Activated naive CD8-positive, alpha-beta T cell treated with anti-CD3 and anti-CD28 coated beads, Interleukin-2, amount 10 ng/mL, durations not matched to agents 7 days and 5 days (primary cell): ENCODE results near the gene ATAD1. TPM values are rescaled to one million over a fixed set of nuclear protein-coding genes. Genes with fewer than 3 reads are reported as not detected.

ENCODE experiments used
- ATAC-seq: fragments of 150-1000 bp; cut with Tn5 transposase; one replicate; pipeline ENCODE4 v1.10.0; 2021; ENCODE audit warnings: low read depth, moderate library complexity
- POLR2A ChIA-PET: fragments of 350-600 bp; sonication (Branson Sonifier 250); formaldehyde crosslinking; loops from one replicate; lab custom pipeline; 2021; ENCODE audit warnings: antibody characterized with exemption; lab: Charles Lee
- DNase-seq: peaks from one replicate; pipeline ENCODE4 v3.0.0; 2021
- H3K27ac Mint-ChIP-seq: one replicate; pipeline ENCODE4 v1.8.0; 2022; ENCODE audit warnings: mild to moderate bottlenecking, mixed read lengths
- H3K27me3 Mint-ChIP-seq: one replicate; pipeline ENCODE4 v1.8.0; 2022; ENCODE audit warnings: mild to moderate bottlenecking, moderate library complexity, mixed read lengths
- H3K36me3 Mint-ChIP-seq: one replicate; pipeline ENCODE4 v1.8.0; 2021; ENCODE audit warnings: mild to moderate bottlenecking, mixed read lengths
- H3K4me1 Mint-ChIP-seq: one replicate; pipeline ENCODE4 v1.8.0; 2021; ENCODE audit warnings: mixed read lengths
- H3K4me3 Mint-ChIP-seq: one replicate; pipeline ENCODE4 v1.8.0; 2022; ENCODE audit warnings: mild to moderate bottlenecking, moderate library complexity, mixed read lengths
- H3K9me3 Mint-ChIP-seq: one replicate; pipeline ENCODE4 v1.8.0; 2021; ENCODE audit warnings: mixed read lengths
- total RNA-seq, 2 experiments: library from RNA; stranded (reverse); gene quantifications; one replicate each; pipeline ENCODE4 v1.2.3, GENCODE V29; 2021

The ATAD1 gene
- total RNA-seq, 2 experiments from 2014 or later, result 45.7 to 45.9 TPM

DNA sequence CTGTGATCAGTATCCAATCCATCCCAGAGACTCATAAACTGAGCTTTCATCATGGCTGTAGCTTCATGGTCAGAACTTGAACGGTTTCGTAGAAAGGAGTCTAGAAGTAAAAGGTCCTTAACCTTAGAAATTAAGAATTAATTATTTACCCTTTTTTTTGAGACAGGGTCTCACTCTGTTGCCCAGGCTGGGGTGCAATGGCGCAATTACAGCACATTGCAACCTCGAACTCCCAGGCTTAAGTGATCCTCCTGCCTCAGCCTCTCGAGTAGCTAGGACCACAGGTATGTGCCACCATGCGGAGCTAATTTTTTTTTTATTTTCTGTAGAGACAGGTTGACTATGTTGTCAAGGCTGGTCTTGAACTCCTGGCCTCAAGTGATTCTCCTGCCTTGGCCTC is 41.7 kb downstream of the ATAD1 start:
- H3K9me3 Mint-ChIP-seq, result no peaks in the 10 kb centered on the region
- H3K36me3 Mint-ChIP-seq, result peaks cover 12% of the 10 kb centered on the region
- ATAC-seq (no peak), DNase-seq (no peak)
- H3K27ac Mint-ChIP-seq, result no peak overlapping the region
- peaks cover 6% of the 10 kb centered on the region for H3K4me1 Mint-ChIP-seq
- no peak overlapping the region for H3K4me3 Mint-ChIP-seq
- no peaks in the 10 kb centered on the region for H3K27me3 Mint-ChIP-seq
- POLR2A ChIA-PET, result no interaction called here

DNA sequence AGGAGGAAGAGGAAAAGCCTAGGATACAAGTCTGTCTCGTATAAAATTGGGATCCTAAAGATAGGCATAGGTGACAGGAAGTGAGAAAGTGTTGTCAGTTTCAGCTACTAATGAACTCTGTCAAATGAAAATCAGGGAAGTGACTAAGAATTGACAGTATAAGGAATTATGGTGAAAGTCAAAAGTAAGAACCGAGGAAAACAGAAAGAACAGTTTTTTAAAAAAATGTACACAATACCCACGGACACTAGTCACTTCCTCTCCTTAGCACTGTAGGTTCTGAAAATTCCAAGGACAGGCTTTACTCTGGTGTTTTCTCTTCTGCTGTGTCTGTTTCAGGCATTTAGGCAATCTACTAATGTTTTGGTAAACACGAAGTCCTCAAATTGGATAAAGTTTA is 42.3 kb downstream of the ATAD1 start:
- POLR2A ChIA-PET, result interaction anchor here (0.6 to 0.9 kb wide), 2 partner anchors 19 to 43 kb away, joined by 4 to 9 read pairs; no protein-coding TSS in a partner anchor
- no peak overlapping the region for H3K4me3 Mint-ChIP-seq
- H3K36me3 Mint-ChIP-seq, result peaks cover 11% of the 10 kb centered on the region
- no peak overlapping the region for H3K27ac Mint-ChIP-seq
- no peaks in the 10 kb centered on the region for H3K27me3 Mint-ChIP-seq
- DNase-seq (no peak), ATAC-seq (no peak)
- no peaks in the 10 kb centered on the region for H3K9me3 Mint-ChIP-seq
- peaks cover 6% of the 10 kb centered on the region for H3K4me1 Mint-ChIP-seq

DNA sequence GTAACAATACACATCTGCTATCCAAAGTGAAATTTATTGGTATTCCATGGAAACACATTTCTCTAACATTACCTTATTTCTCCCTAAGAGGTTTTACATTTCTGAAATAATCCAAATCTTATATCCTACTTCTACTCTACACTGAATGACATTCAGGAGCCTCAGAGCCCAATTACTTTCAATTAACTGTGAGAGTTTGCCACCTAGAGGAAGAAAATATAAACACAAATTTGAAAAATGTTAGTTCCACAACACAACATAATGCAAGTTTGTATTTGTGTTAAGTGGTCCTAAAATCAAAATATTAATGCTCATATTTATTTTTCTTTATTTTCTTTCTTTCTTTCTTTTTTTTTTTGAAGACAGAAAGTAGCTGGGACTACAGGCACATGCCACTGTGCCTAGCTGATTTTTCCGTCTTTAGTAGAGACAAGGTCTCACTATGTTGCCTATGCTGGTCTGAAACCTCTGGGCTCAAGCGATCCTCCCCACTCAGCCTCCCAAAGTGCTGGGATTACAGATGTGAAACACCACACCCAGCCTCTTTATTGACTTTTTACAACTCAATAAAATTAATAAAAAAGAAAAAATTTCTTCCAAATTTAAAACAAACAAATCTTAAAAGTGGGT is 46.0 kb downstream of the ATAD1 start:
- H3K4me1 Mint-ChIP-seq, result peaks cover 9% of the 10 kb centered on the region
- no peaks in the 10 kb centered on the region for H3K9me3 Mint-ChIP-seq
- no peak for ATAC-seq
- no peak overlapping the region for H3K27ac Mint-ChIP-seq
- POLR2A ChIA-PET, result no interaction called here
- H3K27me3 Mint-ChIP-seq, result no peaks in the 10 kb centered on the region
- H3K4me3 Mint-ChIP-seq, result no peak overlapping the region
- no peak for DNase-seq
- peaks cover 19% of the 10 kb centered on the region for H3K36me3 Mint-ChIP-seq

DNA sequence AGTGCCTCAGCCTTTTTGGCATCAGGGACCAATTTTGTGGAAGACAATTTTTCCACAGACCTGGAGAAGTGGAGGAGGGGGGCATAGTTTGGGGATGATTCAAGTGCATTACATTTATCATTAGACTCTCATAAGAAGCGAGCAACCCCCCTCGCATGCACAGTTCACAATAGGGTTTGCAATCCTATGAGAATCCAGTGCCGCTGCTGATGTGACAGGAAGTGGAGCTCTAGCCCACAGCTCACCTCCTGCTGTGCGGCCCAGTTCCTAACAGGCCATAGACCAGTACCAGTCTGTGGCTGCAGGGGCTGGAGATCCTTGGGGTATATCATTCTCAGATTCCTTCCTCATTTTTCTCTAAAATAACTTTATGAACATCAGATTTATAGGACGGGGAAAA is 50.8 kb downstream of the ATAD1 start:
- Mint-ChIP-seq H3K9me3 (no peaks in the 10 kb centered on the region), H3K27ac (no peak overlapping the region), H3K36me3 (peaks cover 23% of the 10 kb centered on the region), H3K4me1 (peaks cover 7% of the 10 kb centered on the region), H3K4me3 (no peak overlapping the region), H3K27me3 (no peaks in the 10 kb centered on the region)
- DNase-seq (no peak), ATAC-seq (no peak)
- POLR2A ChIA-PET, result no interaction called here

DNA sequence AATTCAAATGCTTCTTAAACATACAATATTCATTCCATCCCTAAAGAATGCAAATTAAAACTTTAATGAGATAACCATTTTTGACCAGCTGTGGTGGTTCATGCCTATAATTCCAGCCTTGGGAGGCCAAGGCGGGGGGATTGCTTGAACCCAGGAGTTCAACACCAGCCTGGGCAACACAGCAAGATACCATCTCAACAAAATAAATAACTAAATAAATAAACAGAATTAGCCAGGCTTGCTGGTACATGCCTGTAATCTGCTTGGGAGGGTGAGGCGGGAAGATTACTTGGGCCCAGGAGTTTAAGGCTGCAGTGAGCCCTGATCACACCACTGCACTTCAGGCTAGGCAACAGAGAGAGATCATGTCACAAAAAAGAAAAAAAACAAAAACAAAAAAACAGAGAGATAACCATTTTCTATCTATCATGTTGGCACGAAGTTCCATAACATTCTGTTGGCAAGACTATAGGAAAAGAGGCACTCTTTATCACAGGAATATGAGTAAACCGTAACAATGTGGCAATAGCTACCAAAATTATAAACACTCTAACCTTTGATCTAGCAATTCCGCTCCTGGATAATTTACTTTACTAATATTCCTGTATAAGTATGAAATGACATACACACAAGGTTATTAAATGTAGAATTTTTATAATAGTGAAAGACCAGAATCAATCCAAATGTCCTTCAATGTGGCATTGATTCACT is 52.2 kb downstream of the ATAD1 start:
- POLR2A ChIA-PET, result interaction anchor here (0.6 kb wide), 1 partner anchor 23 kb away, joined by 6 read pairs; no protein-coding TSS in a partner anchor
- DNase-seq (no peak), ATAC-seq (no peak)
- no peak overlapping the region for H3K27ac Mint-ChIP-seq
- H3K4me3 Mint-ChIP-seq, result no peak overlapping the region
- H3K27me3 Mint-ChIP-seq, result no peaks in the 10 kb centered on the region
- peaks cover 33% of the 10 kb centered on the region for H3K36me3 Mint-ChIP-seq
- H3K4me1 Mint-ChIP-seq, result peaks cover 12% of the 10 kb centered on the region
- H3K9me3 Mint-ChIP-seq, result no peaks in the 10 kb centered on the region

DNA sequence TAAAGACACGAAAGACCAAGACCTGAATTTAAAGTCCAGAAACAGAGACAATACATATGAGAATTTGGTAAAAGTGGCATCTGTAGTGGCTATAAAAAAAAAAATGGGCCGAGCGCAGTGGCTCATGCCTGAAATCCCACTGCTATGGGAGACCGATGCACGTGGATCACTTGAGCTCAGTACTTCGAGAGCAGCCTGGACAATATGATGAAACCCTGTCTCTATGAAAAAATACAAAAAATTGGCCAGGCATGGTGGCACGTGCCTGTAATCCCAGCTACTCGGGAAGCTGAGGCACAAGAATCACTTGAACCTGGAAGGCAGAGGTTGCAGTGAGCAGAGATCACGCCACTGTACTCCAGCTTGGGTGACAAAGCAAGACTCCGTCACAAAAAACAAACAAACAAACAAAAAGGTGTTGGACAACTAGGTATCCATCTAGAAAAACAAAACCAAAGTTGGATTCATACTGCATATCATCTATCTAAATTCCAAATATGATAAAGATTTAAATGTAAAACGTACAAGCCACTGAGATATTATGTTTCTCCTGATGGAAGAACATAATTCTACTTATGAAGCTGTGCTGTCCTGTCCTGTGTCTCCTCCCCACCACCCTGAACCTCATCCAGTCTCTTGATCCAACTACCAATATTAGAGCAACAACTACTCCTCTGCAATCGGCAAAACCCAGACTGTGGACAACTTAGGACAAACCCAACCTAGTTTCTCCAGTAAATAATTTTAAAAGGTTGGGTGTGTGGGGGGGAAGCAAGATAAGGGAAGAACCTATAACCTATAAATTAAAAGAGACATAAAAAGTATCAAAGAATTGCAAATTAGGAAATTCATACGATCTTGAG is 53.7 kb downstream of the ATAD1 start:
- POLR2A ChIA-PET, result no interaction called here
- H3K27me3 Mint-ChIP-seq, result no peaks in the 10 kb centered on the region
- DNase-seq (no peak), ATAC-seq (no peak)
- H3K4me3 Mint-ChIP-seq, result no peak overlapping the region
- H3K36me3 Mint-ChIP-seq, result peaks cover 34% of the 10 kb centered on the region
- H3K9me3 Mint-ChIP-seq, result no peaks in the 10 kb centered on the region
- H3K27ac Mint-ChIP-seq, result no peak overlapping the region
- peaks cover 17% of the 10 kb centered on the region for H3K4me1 Mint-ChIP-seq

DNA sequence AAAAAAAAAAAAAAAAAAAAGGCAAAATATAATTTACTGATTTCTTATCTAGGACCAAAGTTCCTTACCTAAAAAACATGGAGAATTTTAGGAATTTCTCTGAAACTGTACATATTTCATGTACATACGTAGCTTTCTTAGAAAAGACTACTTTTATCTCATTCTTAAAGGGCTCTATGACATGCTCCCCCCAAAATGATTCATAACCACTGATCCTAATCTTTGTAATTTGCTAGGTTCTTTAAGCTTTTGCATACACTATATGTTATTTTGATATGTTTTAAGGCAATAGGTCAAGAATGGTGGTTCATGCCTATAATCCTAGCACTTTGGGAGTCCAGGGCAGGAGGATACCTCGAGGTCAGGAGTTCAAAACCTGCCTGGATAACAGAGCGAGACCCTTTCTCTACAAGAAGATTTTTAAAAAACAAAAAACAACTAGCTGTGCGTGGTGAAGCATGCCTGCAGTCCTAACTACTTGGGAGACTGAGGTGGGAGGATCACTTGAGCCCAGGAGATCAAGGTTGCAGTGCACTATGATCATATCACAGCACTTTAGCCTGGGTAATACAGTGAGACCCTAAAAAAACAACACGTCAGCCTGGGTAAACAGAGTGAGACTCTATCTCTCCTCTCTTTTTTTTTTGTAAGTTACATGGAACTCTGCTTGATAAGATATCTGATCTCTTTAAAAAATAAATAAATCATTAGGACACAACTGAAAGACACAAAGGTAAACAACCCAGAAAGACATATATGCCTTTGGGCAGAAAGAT is 54.8 kb downstream of the ATAD1 start:
- no peak for ATAC-seq
- POLR2A ChIA-PET, result no interaction called here

DNA sequence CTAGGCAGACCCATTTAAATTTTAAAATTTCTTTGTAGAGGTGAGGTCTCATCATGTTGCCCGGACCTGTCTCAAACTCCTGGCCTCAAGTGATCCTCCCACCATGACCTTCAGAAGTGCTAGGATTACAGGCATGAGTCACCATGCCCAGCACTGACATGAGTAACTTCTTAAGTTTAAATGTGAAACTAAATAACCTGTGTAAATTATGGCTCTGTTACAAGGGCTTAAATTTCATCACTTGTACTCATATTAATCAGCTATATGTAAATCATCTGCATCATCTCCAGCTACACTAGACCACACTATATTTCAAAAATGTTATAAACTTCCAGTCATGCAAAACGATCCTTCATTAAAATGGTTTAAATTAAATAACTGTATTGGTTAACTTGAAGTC is 56.1 kb downstream of the ATAD1 start:
- Mint-ChIP-seq H3K4me1 (peaks cover 13% of the 10 kb centered on the region), H3K27ac (peak overlapping the region; percentile 71), H3K36me3 (peaks cover 26% of the 10 kb centered on the region), H3K9me3 (no peaks in the 10 kb centered on the region), H3K4me3 (no peak overlapping the region), H3K27me3 (no peaks in the 10 kb centered on the region)
- DNase-seq, result no peak
- POLR2A ChIA-PET, result no interaction called here
- peak; percentile 86 for ATAC-seq

More for the DNA sequence above, 54.8 kb downstream of the ATAD1 start:
- peaks cover 36% of the 10 kb centered on the region for H3K36me3 Mint-ChIP-seq
- no peak overlapping the region for H3K27ac Mint-ChIP-seq
- H3K4me3 Mint-ChIP-seq, result no peak overlapping the region
- H3K4me1 Mint-ChIP-seq, result peaks cover 17% of the 10 kb centered on the region
- no peaks in the 10 kb centered on the region for H3K9me3 Mint-ChIP-seq
- DNase-seq, result no peak
- no peaks in the 10 kb centered on the region for H3K27me3 Mint-ChIP-seq

DNA sequence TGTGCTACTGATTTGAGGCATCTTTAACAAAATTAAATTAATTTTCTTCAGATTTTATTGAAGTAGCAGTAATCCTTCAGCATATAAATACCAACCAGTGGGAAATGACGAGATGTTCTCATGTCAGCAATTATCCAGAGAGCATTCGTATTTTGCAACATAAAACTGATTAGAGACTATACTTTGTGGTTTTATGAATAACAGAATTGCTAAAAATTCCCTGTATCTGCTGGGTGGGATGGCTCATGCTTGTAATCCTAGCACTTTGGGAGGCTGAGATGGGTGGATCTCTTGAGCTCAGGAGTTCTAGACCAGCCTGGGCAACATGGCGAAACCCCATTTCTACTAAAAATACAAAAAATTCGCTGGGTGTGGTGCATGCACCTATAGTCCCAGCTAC is 56.9 kb downstream of the ATAD1 start:
- no peaks in the 10 kb centered on the region for H3K27me3 Mint-ChIP-seq
- DNase-seq (no peak), ATAC-seq (no peak)
- peaks cover 13% of the 10 kb centered on the region for H3K4me1 Mint-ChIP-seq
- no peaks in the 10 kb centered on the region for H3K9me3 Mint-ChIP-seq
- H3K4me3 Mint-ChIP-seq, result no peak overlapping the region
- peaks cover 28% of the 10 kb centered on the region for H3K36me3 Mint-ChIP-seq
- H3K27ac Mint-ChIP-seq, result no peak overlapping the region
- POLR2A ChIA-PET, result interaction anchor here (0.6 kb wide), 1 partner anchor 77 kb away, joined by 5 read pairs; no protein-coding TSS in a partner anchor

DNA sequence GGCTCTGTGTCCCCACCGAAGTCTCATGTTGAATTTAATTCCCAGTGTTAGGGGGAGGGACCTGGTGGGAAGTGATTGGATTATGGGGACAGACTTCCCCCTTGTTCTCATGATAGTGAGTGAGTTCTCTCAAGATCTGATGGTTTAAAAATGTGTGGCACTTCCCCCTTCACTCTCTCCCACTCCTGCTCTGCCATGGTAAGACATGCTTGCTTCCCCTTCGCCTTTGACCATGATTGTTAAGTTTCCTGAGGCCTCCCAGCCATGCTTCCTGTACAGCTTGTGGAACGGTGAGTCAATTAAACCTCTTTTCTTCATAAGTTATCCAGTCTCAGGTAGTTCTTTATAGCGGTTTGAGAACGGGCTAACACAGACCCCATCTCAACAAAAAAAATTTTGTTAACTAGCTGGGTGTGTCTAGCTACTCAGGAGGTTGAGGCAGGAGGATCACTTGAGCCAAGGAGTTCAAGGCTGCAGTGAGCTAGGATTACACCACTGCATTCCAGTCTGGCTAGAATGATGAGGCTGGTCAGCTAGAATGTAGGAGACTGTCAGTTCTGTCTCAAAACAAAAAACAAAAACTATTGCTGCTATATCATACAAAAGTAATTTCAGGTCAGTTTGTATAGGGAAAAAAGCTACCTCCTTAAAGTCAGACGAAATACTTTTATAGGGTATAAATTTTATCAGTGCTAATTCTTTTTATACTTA is 57.7 kb downstream of the ATAD1 start:
- Mint-ChIP-seq H3K9me3 (no peaks in the 10 kb centered on the region), H3K4me1 (peaks cover 14% of the 10 kb centered on the region), H3K27me3 (no peaks in the 10 kb centered on the region), H3K27ac (peak overlapping the region; percentile 54), H3K4me3 (no peak overlapping the region), H3K36me3 (peaks cover 34% of the 10 kb centered on the region)
- POLR2A ChIA-PET, result interaction anchor here (0.6 kb wide), 1 partner anchor 77 kb away, joined by 5 read pairs; no protein-coding TSS in a partner anchor
- ATAC-seq, result no peak
- DNase-seq, result no peak

DNA sequence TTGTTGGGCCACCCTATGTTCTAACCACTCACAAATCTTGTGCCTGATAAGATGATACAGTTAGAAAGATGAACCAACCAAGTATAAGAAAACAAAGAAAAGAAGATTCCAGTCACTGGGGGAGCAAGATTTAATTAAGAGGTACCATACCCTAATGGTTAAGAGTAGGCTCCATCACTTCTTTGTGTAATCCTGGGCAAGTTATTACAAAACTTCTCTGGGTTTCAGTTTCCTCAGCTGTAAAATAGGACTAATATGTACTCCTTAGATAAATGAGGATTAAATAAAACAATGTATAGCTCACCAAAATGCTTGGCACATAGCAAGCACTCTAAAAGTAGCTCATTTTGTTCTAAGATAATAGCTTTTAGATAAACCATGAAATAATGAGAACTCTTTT is 58.5 kb downstream of the ATAD1 start:
- H3K4me3 Mint-ChIP-seq, result no peak overlapping the region
- H3K36me3 Mint-ChIP-seq, result peaks cover 31% of the 10 kb centered on the region
- H3K27ac Mint-ChIP-seq, result no peak overlapping the region
- peaks cover 13% of the 10 kb centered on the region for H3K4me1 Mint-ChIP-seq
- H3K27me3 Mint-ChIP-seq, result no peaks in the 10 kb centered on the region
- no peaks in the 10 kb centered on the region for H3K9me3 Mint-ChIP-seq
- DNase-seq, result no peak
- POLR2A ChIA-PET, result no interaction called here
- ATAC-seq, result no peak

DNA sequence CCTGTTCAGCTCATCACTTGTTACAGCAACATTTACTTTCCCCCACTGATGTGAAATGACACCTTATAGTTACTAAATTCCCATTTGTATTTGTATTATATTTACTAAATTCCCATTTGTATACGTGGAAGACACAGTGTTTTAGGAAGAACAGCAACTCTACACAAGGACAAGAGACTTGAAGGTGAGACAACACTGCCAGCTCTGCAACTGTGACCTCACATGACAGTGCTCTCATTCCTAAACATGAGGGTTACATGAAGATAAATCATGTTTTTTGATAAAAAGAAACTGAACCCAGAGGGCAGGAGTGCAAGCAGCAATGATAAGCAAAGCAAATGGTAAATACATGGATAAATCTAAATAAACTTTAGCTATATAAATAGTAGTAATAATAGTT is 60.3 kb downstream of the ATAD1 start:
- DNase-seq (no peak), ATAC-seq (no peak)
- POLR2A ChIA-PET, result no interaction called here
- Mint-ChIP-seq H3K27ac (no peak overlapping the region), H3K27me3 (no peaks in the 10 kb centered on the region), H3K4me3 (no peak overlapping the region), H3K9me3 (no peaks in the 10 kb centered on the region), H3K4me1 (peaks cover 13% of the 10 kb centered on the region), H3K36me3 (peaks cover 41% of the 10 kb centered on the region)
